Retinal pigment epithelial cell (primary cell): ENCODE data around the gene LRP2.
"Not testable (repeated sequence)": the region's sequence is repeated elsewhere in the genome, so short reads cannot be mapped to it uniquely, and the experiment has no call there.

Experiments
- DNase-seq: peaks from one replicate; pipeline ENCODE4 v3.0.0-alpha.2; 2010; ENCODE audit warnings: low read depth
- H3K4me3 ChIP-seq: 2 replicates; pipeline ENCODE4 v1.5.1; 2011; ENCODE audit warnings: mild to moderate bottlenecking, low read length, control low read depth, moderate library complexity
- TF ChIP-seq, protein P1 (sequence below): conservative IDR thresholded peaks from 2 replicates; pipeline ENCODE4 v1.5.1; 2011; ENCODE audit warnings: low read depth, low read length, control low read depth, inconsistent platforms

LRP2 gene

DNA sequence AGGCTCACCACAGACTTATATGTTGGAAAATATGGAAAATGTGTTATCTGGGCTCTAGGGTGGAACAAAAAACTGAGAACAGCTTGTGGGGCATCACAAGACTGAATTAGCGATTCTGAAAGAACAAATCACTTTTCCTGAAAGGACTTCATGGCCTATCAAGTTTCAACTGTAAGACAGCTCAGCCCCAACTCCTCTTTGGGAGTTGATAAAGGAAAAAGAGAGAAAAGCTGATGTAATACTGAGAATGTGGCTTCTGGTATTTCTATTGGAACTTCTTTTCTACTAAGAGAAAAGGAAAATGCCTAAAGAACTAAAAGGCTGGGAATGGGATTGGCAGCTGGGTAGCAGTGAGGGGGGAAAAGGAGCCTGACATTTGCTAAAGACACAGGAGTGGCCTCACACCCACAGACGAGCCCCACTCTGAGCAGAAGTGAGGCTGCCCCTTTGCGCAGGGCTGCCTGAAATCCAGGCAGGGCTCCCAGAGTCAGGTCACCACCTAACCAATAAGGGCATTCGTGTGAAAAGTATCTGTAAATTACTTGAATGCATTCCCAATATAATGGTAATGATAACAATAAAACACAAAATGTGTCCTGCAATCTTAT lies 75.6 kb downstream of the LRP2 start:
- no peak for DNase-seq
- H3K4me3 ChIP-seq: no peak overlapping the region
- TF ChIP-seq, protein P1, sequence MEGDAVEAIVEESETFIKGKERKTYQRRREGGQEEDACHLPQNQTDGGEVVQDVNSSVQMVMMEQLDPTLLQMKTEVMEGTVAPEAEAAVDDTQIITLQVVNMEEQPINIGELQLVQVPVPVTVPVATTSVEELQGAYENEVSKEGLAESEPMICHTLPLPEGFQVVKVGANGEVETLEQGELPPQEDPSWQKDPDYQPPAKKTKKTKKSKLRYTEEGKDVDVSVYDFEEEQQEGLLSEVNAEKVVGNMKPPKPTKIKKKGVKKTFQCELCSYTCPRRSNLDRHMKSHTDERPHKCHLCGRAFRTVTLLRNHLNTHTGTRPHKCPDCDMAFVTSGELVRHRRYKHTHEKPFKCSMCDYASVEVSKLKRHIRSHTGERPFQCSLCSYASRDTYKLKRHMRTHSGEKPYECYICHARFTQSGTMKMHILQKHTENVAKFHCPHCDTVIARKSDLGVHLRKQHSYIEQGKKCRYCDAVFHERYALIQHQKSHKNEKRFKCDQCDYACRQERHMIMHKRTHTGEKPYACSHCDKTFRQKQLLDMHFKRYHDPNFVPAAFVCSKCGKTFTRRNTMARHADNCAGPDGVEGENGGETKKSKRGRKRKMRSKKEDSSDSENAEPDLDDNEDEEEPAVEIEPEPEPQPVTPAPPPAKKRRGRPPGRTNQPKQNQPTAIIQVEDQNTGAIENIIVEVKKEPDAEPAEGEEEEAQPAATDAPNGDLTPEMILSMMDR: no peak

DNA sequence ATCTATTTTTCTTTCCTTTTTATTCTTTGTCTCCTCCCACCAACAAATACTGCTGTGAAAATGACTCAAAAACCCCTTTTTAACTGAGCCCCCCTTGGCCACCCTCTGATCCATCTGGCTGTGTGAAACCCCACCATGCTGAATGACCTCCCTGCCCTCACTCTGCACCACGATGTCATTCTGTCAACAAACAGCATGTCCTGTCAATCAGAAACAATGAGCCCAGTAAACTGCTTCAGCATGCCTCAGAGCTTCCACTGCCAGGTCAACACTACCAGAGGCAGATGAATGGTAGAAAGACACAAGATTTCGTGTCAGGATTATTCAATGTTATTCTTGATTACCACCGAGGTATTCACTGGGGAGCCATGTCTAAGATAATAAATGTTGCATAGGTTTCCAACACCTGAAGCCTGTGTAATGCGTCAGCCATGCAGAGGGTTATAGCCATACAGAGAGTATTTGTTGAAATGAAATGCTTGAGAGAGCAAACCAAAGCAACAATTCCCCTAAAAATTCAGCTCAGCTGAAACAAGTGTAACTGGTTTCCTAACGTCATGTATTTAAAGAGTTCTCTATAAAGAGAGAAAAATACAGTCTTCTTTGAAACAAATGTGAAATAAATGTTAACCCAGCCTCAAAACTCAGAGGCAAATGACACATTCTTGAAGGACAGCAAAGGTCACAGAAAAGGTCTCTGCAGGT lies 76.7 kb downstream of the LRP2 start:
- H3K4me3 ChIP-seq: no peak overlapping the region
- TF ChIP-seq, protein P1: no peak
- no peak for DNase-seq

DNA sequence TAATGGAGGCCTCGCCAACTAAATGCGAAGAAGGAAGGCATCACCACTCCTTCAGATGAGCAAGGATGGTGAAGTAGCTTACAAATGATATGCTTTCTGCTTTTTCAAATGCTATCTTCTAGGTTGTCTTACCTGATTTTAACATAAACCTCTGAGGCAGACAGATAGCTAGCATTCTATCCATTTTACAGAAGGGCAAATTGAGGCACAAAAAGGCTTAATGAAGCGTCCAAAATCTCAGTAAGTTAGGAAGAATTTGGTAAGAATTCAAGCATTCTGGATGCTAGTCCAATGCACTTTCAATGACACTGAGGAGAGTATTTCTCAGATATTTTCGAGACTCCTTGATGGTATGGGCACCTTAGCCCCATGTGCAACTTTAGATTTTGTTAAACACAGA lies 81.8 kb downstream of the LRP2 start:
- TF ChIP-seq, protein P1: no peak
- no peak for DNase-seq
- H3K4me3 ChIP-seq: no peak overlapping the region

DNA sequence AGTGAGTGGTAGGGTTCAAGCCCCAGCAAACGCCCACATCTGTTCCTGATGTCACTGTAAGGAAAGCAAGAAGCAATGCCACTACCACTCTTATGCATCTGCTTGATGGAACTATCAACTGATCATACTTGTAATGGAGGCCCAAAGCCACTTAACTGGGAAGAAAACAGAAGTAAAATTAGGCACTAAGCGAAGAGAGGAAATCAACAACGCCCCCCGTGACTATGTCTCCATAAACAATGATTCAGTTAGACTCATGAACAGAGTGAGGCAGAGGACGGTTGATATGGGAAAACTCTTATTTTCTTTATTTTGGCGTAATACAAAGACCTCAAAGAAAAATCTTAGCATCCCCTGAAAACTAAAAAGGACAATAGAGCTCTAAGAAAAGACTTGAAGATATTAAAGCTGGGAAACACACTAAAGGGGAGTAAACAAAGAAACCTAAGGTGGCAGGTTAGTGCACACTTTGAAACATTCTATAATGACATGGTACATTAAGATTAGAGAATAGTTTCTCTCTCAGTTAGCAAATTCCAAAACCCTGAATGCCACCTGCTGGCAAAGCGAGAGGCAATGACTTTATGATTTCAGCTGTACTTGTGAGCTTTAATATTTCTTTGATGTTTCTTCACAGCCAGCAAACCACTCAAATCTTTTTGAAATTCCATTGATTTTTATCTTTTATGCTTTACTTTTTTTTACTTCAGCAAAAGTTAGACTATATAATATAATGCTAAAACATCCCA lies 86.5 kb downstream of the LRP2 start:
- TF ChIP-seq, protein P1: peak; percentile 62

DNA sequence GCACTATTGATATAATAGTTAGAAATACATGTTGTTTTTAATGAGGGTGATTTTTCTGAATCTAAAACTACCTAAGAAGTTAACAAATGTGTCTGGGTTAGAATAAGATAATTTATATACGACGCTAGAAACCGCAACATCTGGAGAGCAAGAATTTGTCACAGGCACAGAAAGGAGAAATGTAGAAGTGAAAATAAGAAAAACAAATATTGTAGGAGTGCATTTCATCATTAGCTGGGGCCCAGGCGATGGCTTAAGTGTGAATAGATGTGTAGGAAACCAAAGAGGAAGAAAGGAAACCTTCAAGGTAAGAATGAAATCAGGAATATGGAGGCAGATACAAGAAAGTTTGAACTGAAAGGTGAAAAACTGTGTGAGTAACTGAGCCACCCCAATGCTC lies 90.3 kb downstream of the LRP2 start:
- DNase-seq: no peak
- TF ChIP-seq, protein P1: no peak
- H3K4me3 ChIP-seq: no peak overlapping the region

More for the DNA sequence above, 86.5 kb downstream of the LRP2 start:
- no peak overlapping the region for H3K4me3 ChIP-seq
- peak; percentile 2 for DNase-seq

DNA sequence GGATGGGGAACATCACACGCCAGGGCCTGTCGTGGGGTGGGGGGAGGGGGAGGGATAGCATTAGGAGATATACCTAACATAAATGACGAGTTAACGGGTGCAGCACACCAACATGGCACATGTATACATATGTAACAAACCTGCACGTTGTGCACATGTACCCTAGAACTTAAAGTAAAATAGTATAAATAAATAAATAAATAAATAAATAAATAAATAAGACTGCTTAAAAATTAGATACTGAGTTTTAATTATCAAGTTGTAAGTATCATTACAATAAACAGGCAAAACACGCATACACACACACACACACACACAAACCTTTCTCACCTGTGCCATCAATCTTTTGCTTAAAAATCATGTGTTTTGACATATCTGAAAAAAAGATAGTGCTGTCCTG lies 91.8 kb downstream of the LRP2 start:
- not testable (repeated sequence) for DNase-seq

DNA sequence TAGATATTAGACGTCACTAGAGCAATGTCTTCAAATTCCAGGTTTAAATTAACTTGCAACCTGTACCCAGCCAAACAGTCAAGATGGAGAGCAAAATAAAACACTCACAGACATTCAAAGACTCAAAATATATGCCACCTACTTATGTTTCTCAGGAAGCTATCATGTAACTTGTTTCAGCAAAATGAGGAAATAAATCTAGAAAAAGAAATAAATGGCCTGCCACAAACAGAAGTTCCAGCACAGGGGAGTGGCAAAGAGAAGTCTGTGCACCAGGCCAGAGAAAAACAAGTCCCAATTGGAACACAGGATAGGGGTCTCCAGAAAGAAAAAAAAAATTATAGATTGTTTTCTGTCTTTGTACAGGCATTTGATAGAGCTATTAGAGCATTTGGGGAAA lies 96.7 kb downstream of the LRP2 start:
- no peak overlapping the region for H3K4me3 ChIP-seq
- no peak for DNase-seq
- TF ChIP-seq, protein P1: no peak

More for the DNA sequence above, 91.8 kb downstream of the LRP2 start:
- not testable (repeated sequence) for H3K4me3 ChIP-seq
